Measurements from ENCODE around the gene GATA5.

GRCh38 chr20:62515280-62515679 lies 39.5 kb upstream of the GATA5 start:
- TF ChIP-seq ZNF274 (IDR thresholded peaks at IDR 0.05; ENCODE audit: low read depth, low read length) (no peak), YY1 (IDR thresholded peaks at IDR 0.05; ENCODE audit: insufficient read depth, insufficient read length) (no peak)

Data from NT2/D1 (cell line).